IMR-90 (cell line): ENCODE data around the gene CFDP1. TPM values are rescaled to one million over a fixed set of nuclear protein-coding genes. Genes with fewer than 3 reads are reported as not detected.
"Not testable (repeated sequence)": the region's sequence is repeated elsewhere in the genome, so short reads cannot be mapped to it uniquely, and the experiment has no call there.

Experiments
- ATAC-seq: fragments of 200-7000 bp; cut with Tn5 transposase; 2 replicates; pipeline ENCODE4 v1.9.1; 2020; ENCODE audit warnings: low read depth, mild to moderate bottlenecking, moderate library complexity
- BruUV-seq: library from RNA; stranded (reverse); fragments of 400-500 nt; replicated peaks from 2 replicates; lab custom pipeline; 2021; lab: Mats Ljungman, UMichigan
- CTCF ChIA-PET: fragments of 300-600 bp; formaldehyde crosslinking; extraction: SDS; loops from one replicate; lab custom pipeline; 2021; ENCODE audit warnings: antibody characterized with exemption; lab: Yijun Ruan, JAX
- POLR2A ChIA-PET: fragments of 300-600 bp; sonication (Branson Sonifier 250); formaldehyde crosslinking; loops from one replicate; lab custom pipeline; 2022; ENCODE audit warnings: antibody characterized with exemption; ENCODE audit not compliant: unreplicated experiment; lab: Charles Lee
- DNase-seq: peaks from one replicate; pipeline ENCODE4 v3.0.0; 2013
- H2AFZ ChIP-seq: replicated peaks from 2 replicates; pipeline ENCODE3; 2013; ENCODE audit warnings: low read length, mild to moderate bottlenecking; ENCODE audit not compliant: poor library complexity
- H2AK5ac ChIP-seq: 2 replicates; pipeline ENCODE4 v1.6.1; 2013; ENCODE audit warnings: low read depth, low read length, inconsistent platforms
- H2AK9ac ChIP-seq: replicated peaks from 2 replicates; pipeline ENCODE3; 2013; ENCODE audit warnings: mild to moderate bottlenecking, low read depth, low read length, moderate library complexity; ENCODE audit not compliant: poor library complexity
- H2BK120ac ChIP-seq: 2 replicates; pipeline ENCODE4 v1.6.1; 2013; ENCODE audit warnings: low read depth, low read length, inconsistent platforms
- H2BK15ac ChIP-seq: 3 replicates; pipeline ENCODE4 v1.6.1; 2013; ENCODE audit warnings: low read depth, low read length, inconsistent platforms
- H2BK20ac ChIP-seq: 2 replicates; pipeline ENCODE4 v1.6.1; 2013; ENCODE audit warnings: low read depth, mild to moderate bottlenecking, inconsistent platforms, low read length, moderate library complexity
- H2BK5ac ChIP-seq: 2 replicates; pipeline ENCODE4 v1.6.1; 2013; ENCODE audit warnings: mild to moderate bottlenecking, low read depth, low read length, inconsistent platforms; ENCODE audit not compliant: poor library complexity, severe bottlenecking
- H3K14ac ChIP-seq: replicated peaks from 2 replicates; pipeline ENCODE4 v1.6.1; 2013; ENCODE audit warnings: low read depth, low read length, inconsistent platforms
- H3K18ac ChIP-seq: 2 replicates; pipeline ENCODE4 v1.6.1; 2013; ENCODE audit warnings: low read depth, low read length, control low read depth
- H3K23ac ChIP-seq: 2 replicates; pipeline ENCODE4 v1.6.1; 2013; ENCODE audit warnings: low read depth, low read length, inconsistent platforms
- H3K27ac ChIP-seq: 2 replicates; pipeline ENCODE4 v1.5.1; 2013; ENCODE audit warnings: mild to moderate bottlenecking, control low read depth, low read length; ENCODE audit not compliant: insufficient read depth
- H3K27me3 ChIP-seq: 2 replicates; pipeline ENCODE4 v1.6.1; 2013; ENCODE audit warnings: low read length; ENCODE audit not compliant: control insufficient read depth, insufficient read depth
- H3K36me3 ChIP-seq: 2 replicates; pipeline ENCODE4 v1.6.1; 2013; ENCODE audit warnings: low read length, mixed read lengths; ENCODE audit not compliant: control insufficient read depth, insufficient read depth
- H3K4ac ChIP-seq: 2 replicates; pipeline ENCODE4 v1.6.1; 2013; ENCODE audit warnings: low read depth, low read length, inconsistent platforms
- H3K4me1 ChIP-seq: 2 replicates; pipeline ENCODE4 v1.6.1; 2013; ENCODE audit warnings: low read length, mixed read lengths; ENCODE audit not compliant: control insufficient read depth, insufficient read depth
- H3K4me2 ChIP-seq: 2 replicates; pipeline ENCODE4 v1.6.1; 2013; ENCODE audit warnings: low read depth, mild to moderate bottlenecking, control low read depth, low read length, moderate library complexity
- H3K4me3 ChIP-seq: 2 replicates; pipeline ENCODE4 v1.5.1; 2013; ENCODE audit warnings: low read depth, mild to moderate bottlenecking, control low read depth, low read length, moderate library complexity; ENCODE audit not compliant: insufficient read depth
- H3K56ac ChIP-seq: 2 replicates; pipeline ENCODE4 v1.6.1; 2013; ENCODE audit warnings: low read length, inconsistent platforms; ENCODE audit not compliant: insufficient read depth; ENCODE audit errors: extremely low read depth
- H3K79me1 ChIP-seq, 2 experiments: 2 replicates each; pipeline ENCODE4 v1.6.1; 2013; ENCODE audit warnings: low read length in 2 of 2, inconsistent platforms in 1 of 2, low read depth in 1 of 2
- H3K9ac ChIP-seq: 2 replicates; pipeline ENCODE4 v1.6.1; 2013; ENCODE audit warnings: low read depth, low read length, control low read depth
- H3K9me1 ChIP-seq: 2 replicates; pipeline ENCODE4 v1.6.1; 2013; ENCODE audit warnings: low read length, inconsistent platforms; ENCODE audit not compliant: insufficient read depth
- H3K9me3 ChIP-seq: 2 replicates; pipeline ENCODE4 v1.6.1; 2013; ENCODE audit warnings: low read length; ENCODE audit not compliant: control insufficient read depth, insufficient read depth
- H4K20me1 ChIP-seq: 2 replicates; pipeline ENCODE4 v1.6.1; 2013; ENCODE audit warnings: low read length, inconsistent platforms; ENCODE audit not compliant: insufficient read depth
- H4K5ac ChIP-seq: 2 replicates; pipeline ENCODE4 v1.6.1; 2013; ENCODE audit warnings: mild to moderate bottlenecking, low read depth, low read length, control low read depth
- H4K8ac ChIP-seq, 2 experiments: 2 replicates each; pipeline ENCODE4 v1.6.1; 2013; ENCODE audit warnings: low read depth in 2 of 2, low read length in 2 of 2, control low read depth in 1 of 2, inconsistent platforms in 1 of 2
- H4K91ac ChIP-seq: 2 replicates; pipeline ENCODE4 v1.6.1; 2013; ENCODE audit warnings: low read depth, low read length, inconsistent platforms; ENCODE audit not compliant: insufficient read depth
- WGBS, 2 experiments: methylation state at CpG; one replicate each; pipeline versions ENCODE4 v1.1.5 to v1.1.7; 2013; ENCODE audit warnings: missing lambda C conversion rate in 2 of 2; ENCODE audit not compliant: insufficient read length in 1 of 2; ENCODE audit errors: extremely low coverage in 2 of 2; 5-methylcytosine and 5-hydroxymethylcytosine counted together
- dilution Hi-C: fragments of 300-500 bp; cut with HindIII; formaldehyde crosslinking; loops from one replicate; pipeline ENCODE4 v1.14.3; 2018; ENCODE audit warnings: low sequenced_read_pairs; ENCODE audit not compliant: unreplicated experiment
- in situ Hi-C: fragments of 300-500 bp; cut with MboI; formaldehyde crosslinking; loops from 3 replicates; pipeline ENCODE4 v1.14.3; 2019; ENCODE audit warnings: low sequenced_read_pairs, inconsistent platforms, mixed read lengths
- intact Hi-C: fragments of 100-400 bp; cut with micrococcal nuclease; formaldehyde crosslinking; loops from 2 replicates; pipeline ENCODE4 v1.10.0; 2022
- polyA plus RNA-seq, 3 experiments: library from polyadenylated mRNA; depleted of rRNA; stranded (reverse); fragments of >200 nt; gene quantifications; 2 replicates each; pipeline ENCODE4 v1.2.3, GENCODE V29; 2012; ENCODE audit warnings: low replicate concordance in 1 of 3
- total RNA-seq: library from RNA; depleted of rRNA; stranded (reverse); fragments of >200 nt; gene quantifications from 2 replicates; pipeline ENCODE4 v1.2.3, GENCODE V29; 2012

CFDP1 gene
- total and polyA plus RNA-seq, 2 of the 4 experiments (the other 2 are of a cell fraction) = 15.6 to 38.7 TPM

DNA sequence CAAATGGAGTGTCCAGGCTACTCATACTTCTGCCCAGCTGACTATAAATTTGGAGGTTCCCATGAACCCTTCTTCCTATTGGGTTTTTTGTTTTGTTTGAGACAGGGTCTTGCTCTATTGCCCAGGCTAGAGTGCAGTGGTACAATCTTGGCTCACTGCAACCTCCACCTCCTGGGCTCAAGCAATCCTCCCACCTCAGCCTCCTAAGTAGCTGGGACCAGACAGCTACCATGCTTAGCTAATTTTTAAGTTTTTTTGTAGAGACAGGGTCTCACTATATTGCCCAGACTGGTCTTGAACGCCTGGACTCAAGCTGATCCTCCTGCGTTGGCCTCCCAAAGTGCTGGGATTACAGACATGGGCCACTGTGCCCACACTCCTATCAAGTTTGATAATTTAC lies 152.3 kb downstream of the CFDP1 start:
- H4K20me1 ChIP-seq, in situ Hi-C loops, H3K9ac ChIP-seq, ATAC-seq, intact Hi-C loops, H3K4me2 ChIP-seq, H3K18ac ChIP-seq, H3K56ac ChIP-seq, dilution Hi-C loops, H2AFZ ChIP-seq, H3K9me1 ChIP-seq, H2AK9ac ChIP-seq, H4K8ac ChIP-seq, H4K91ac ChIP-seq, H2BK20ac ChIP-seq, H2BK120ac ChIP-seq, H3K27me3 ChIP-seq, H3K14ac ChIP-seq, H3K4me3 ChIP-seq, H3K27ac ChIP-seq, CTCF ChIA-PET, POLR2A ChIA-PET, H3K23ac ChIP-seq, BruUV-seq, H3K79me1 ChIP-seq, H3K9me3 ChIP-seq, H3K4ac ChIP-seq, H2BK15ac ChIP-seq, H3K4me1 ChIP-seq, H3K36me3 ChIP-seq, H2AK5ac ChIP-seq, H4K5ac ChIP-seq, H2BK5ac ChIP-seq, DNase-seq: not testable (repeated sequence)
- 100% methylated on average over 2 of the region's 2 CpGs; no CpG with 5 or more reads in 1 of the 2 experiments for WGBS, 2 experiments
